ENCODE results near the gene MCM3.
A peak's percentile ranks its signal among the peaks of the same experiment; 100 is the strongest.

MCM3 gene

DNA sequence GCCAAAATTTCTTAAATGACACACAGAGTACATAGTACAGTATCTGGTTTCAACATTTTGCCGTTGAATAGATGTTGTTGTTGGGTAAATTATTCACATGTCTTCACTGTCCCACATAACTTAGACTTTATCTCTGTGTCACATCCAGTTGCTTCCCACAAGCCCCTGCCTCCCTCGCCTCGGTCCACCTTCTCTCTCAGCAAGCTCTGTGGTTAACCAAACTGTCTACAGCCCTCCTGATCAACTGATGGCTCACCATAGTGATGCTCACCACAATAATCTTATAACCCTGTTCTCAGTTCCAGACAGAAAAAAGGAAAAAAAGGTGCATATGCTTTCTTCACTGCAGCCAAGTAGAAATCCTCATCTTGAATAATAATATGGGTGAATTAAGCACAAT lies 63.2 kb downstream of the MCM3 start:
- Histone ChIP-seq H3F3A (ENCODE audit: low read depth) (peaks cover 8% of the 10 kb centered on the region), H4K20me1 (ENCODE audit: insufficient read depth, low read length, poor library complexity, severe bottlenecking) (no peaks in the 10 kb centered on the region), H3K36me3 (ENCODE audit: insufficient read depth, low read length) (no peaks in the 10 kb centered on the region), H3K27me3 (ENCODE audit: insufficient read depth, low read length, poor library complexity, severe bottlenecking) (no peaks in the 10 kb centered on the region), H3K4me3 (ENCODE audit: low read length, poor library complexity, severe bottlenecking) (peak overlapping the region; percentile 50), H3K79me2 (ENCODE audit: insufficient read depth, low read length) (no peaks in the 10 kb centered on the region), H3K9me2 (replicated peaks; ENCODE audit: low read depth, low read length) (no peaks in the 10 kb centered on the region), H2AFZ (ENCODE audit: low read length) (no peak overlapping the region), H3K4me2 (ENCODE audit: low read depth, low read length, poor library complexity, severe bottlenecking) (peak overlapping the region; percentile 67), H3K4me1 (ENCODE audit: insufficient read depth, low read length, poor library complexity, severe bottlenecking) (peaks cover 53% of the 10 kb centered on the region), H3K9ac (ENCODE audit: low read depth, low read length, poor library complexity, severe bottlenecking) (peak overlapping the region; percentile 45), H3K9me3 (ENCODE audit: insufficient read depth, low read depth, low read length) (no peaks in the 10 kb centered on the region)
- TF ChIP-seq, protein P1, sequence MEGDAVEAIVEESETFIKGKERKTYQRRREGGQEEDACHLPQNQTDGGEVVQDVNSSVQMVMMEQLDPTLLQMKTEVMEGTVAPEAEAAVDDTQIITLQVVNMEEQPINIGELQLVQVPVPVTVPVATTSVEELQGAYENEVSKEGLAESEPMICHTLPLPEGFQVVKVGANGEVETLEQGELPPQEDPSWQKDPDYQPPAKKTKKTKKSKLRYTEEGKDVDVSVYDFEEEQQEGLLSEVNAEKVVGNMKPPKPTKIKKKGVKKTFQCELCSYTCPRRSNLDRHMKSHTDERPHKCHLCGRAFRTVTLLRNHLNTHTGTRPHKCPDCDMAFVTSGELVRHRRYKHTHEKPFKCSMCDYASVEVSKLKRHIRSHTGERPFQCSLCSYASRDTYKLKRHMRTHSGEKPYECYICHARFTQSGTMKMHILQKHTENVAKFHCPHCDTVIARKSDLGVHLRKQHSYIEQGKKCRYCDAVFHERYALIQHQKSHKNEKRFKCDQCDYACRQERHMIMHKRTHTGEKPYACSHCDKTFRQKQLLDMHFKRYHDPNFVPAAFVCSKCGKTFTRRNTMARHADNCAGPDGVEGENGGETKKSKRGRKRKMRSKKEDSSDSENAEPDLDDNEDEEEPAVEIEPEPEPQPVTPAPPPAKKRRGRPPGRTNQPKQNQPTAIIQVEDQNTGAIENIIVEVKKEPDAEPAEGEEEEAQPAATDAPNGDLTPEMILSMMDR (conservative IDR thresholded peaks at IDR 0.05; ENCODE audit: low read length), result no peak
- TF ChIP-seq EZH2phosphoT487 (IDR thresholded peaks at IDR 0.05; ENCODE audit: borderline replicate concordance), result no peak

DNA sequence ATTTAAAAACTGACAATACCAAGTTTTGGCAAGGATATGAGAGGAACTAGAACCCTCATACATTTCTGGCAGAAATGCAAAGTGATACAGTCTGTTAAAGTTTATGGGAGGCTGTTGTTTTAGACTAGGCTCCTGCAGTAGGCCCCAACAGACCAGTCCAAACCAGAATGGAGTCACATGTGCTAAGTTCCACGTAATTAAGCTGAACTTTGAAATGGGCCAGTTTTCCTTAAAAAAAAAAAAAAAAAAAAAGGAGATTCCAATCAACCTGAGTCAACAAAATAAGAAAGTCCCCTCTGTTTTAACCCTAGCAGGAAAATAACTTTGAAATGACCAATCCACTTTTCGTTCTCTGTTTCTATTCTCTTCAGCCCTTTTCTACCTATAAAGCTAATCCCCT lies 66.8 kb downstream of the MCM3 start:
- H3K4me2 ChIP-seq (ENCODE audit: low read depth, low read length, poor library complexity, severe bottlenecking), result no peak overlapping the region
- no peaks in the 10 kb centered on the region for H3K36me3 ChIP-seq (ENCODE audit: insufficient read depth, low read length)
- H3K4me3 ChIP-seq (ENCODE audit: low read length, poor library complexity, severe bottlenecking), result no peak overlapping the region
- no peaks in the 10 kb centered on the region for H3K9me2 ChIP-seq (replicated peaks; ENCODE audit: low read depth, low read length)
- H4K20me1 ChIP-seq (ENCODE audit: insufficient read depth, low read length, poor library complexity, severe bottlenecking), result no peaks in the 10 kb centered on the region
- H3K9me3 ChIP-seq (ENCODE audit: insufficient read depth, low read depth, low read length), result no peaks in the 10 kb centered on the region
- H3K79me2 ChIP-seq (ENCODE audit: insufficient read depth, low read length), result no peaks in the 10 kb centered on the region
- no peak overlapping the region for H2AFZ ChIP-seq (ENCODE audit: low read length)
- H3K9ac ChIP-seq (ENCODE audit: low read depth, low read length, poor library complexity, severe bottlenecking), result no peak overlapping the region
- peaks cover 73% of the 10 kb centered on the region for H3K4me1 ChIP-seq (ENCODE audit: insufficient read depth, low read length, poor library complexity, severe bottlenecking)
- H3K27me3 ChIP-seq (ENCODE audit: insufficient read depth, low read length, poor library complexity, severe bottlenecking), result no peaks in the 10 kb centered on the region
- TF ChIP-seq, protein P1 (conservative IDR thresholded peaks at IDR 0.05; ENCODE audit: low read length), result no peak
- no peak for TF ChIP-seq EZH2phosphoT487 (IDR thresholded peaks at IDR 0.05; ENCODE audit: borderline replicate concordance)
- peaks cover 8% of the 10 kb centered on the region for H3F3A ChIP-seq (ENCODE audit: low read depth)

DNA sequence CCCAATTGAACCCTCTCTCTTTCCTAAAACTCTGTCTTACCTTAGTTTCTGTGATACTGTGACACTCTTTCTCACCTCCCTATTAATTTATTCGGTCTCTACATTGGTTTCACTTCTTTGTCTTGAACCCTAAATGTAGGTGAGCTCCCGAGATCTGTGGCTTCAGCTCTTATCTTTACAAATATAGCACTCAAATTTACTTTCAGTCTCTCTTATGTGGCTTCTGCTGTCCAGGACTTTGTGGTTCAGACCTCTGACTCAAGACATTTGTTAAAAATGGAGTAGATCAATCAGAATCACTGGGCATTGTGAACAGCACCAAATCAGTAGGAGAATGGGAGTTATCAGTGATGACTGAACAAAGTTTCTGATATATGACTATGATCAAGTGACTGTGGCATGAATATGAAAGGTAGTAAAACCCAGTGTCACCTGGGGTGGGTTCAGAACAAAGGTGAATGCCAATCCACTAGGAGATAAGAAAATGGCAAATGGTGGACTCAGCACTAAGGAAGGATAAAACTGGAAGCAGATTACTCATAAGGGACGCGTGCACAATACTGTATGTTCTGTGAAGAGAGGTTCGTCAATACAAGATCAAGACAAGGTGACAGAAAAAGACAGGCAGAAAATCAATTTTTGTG lies 67.5 kb downstream of the MCM3 start:
- Histone ChIP-seq H3K27me3 (ENCODE audit: insufficient read depth, low read length, poor library complexity, severe bottlenecking) (no peaks in the 10 kb centered on the region), H4K20me1 (ENCODE audit: insufficient read depth, low read length, poor library complexity, severe bottlenecking) (no peaks in the 10 kb centered on the region), H2AFZ (ENCODE audit: low read length) (no peak overlapping the region), H3K9ac (ENCODE audit: low read depth, low read length, poor library complexity, severe bottlenecking) (no peak overlapping the region), H3K36me3 (ENCODE audit: insufficient read depth, low read length) (no peaks in the 10 kb centered on the region), H3K4me1 (ENCODE audit: insufficient read depth, low read length, poor library complexity, severe bottlenecking) (peaks cover 73% of the 10 kb centered on the region), H3K9me3 (ENCODE audit: insufficient read depth, low read depth, low read length) (no peaks in the 10 kb centered on the region), H3F3A (ENCODE audit: low read depth) (peaks cover 8% of the 10 kb centered on the region), H3K79me2 (ENCODE audit: insufficient read depth, low read length) (no peaks in the 10 kb centered on the region), H3K9me2 (replicated peaks; ENCODE audit: low read depth, low read length) (no peaks in the 10 kb centered on the region), H3K4me2 (ENCODE audit: low read depth, low read length, poor library complexity, severe bottlenecking) (no peak overlapping the region), H3K4me3 (ENCODE audit: low read length, poor library complexity, severe bottlenecking) (no peak overlapping the region)
- TF ChIP-seq, protein P1 (conservative IDR thresholded peaks at IDR 0.05; ENCODE audit: low read length), result no peak
- TF ChIP-seq EZH2phosphoT487 (IDR thresholded peaks at IDR 0.05; ENCODE audit: borderline replicate concordance), result no peak

Measured in Loucy (cell line).